ENCODE data around the gene TARS3.

GRCh38 chr15:101725073-101725472, 800 bp upstream of the TARS3 start:
- TF ChIP-seq POLR2A (IDR thresholded peaks at IDR 0.05) (no peak), CTCF (IDR thresholded peaks at IDR 0.05) (no peak)

All from thyroid gland (tissue), 4 donors.